GM19324 (cell line): ENCODE data around the gene ZFAND4.
A peak's percentile ranks its signal among the peaks of the same experiment; 100 is the strongest.
"Not testable (repeated sequence)": the region's sequence is repeated elsewhere in the genome, so short reads cannot be mapped to it uniquely, and the experiment has no call there.

ENCODE experiments used
- ATAC-seq: cut with Tn5 transposase; IDR thresholded peaks from one replicate; pipeline ENCODE4 v1.9.1; 2021; ENCODE audit warnings: mild to moderate bottlenecking, moderate library complexity; ENCODE audit not compliant: unreplicated experiment, low FRiP score

The ZFAND4 gene

DNA sequence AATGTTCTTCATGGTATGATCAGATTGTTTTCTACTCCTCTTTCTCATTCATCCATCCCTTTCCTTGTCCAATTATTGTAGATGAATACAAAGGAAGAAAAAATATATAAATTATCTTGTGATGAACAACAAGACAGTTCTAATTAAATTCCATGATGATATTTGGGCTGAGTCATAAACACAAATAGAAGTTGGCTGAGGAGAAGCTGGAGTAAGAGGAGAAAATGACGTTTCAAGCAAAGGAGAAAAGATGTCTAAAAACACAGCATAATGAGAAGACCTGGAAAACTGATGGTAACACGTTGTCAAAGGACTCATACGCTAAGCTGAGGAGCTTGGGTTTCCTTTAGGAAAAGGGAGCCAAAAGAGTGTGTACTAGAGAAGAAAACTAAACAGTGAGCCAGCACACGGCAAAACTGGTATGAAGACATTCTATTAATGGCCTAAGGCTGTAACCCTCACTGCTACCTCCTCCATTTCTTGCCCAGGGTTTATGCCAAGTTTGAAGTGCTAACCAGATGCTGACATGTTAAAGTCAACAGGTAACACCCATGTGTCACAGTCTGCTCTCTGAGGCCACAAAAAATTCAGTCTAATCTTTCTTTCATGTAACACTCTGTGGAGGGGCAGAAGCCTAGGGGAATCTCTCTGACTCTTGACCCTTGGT is 26.1 kb downstream of the ZFAND4 start:
- ATAC-seq: no peak

DNA sequence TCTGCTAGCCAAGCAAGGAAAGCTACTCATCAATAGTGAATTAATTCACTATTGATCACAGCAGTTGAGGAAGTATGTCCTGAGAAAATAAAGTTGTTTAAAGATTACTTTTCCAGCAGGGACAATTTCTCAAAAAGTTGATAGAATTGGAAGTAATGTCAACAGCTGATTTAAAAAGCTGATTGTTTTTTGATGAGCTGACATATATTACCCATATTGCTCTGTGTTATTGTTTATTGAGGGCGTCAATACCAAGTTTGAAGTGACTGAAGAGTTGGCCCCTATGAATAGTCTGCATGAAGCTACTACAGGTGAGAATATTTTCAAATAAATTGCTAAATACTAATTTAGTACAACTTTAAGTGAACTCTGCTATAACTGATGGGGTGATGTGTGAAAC is 28.0 kb downstream of the ZFAND4 start:
- no peak for ATAC-seq

DNA sequence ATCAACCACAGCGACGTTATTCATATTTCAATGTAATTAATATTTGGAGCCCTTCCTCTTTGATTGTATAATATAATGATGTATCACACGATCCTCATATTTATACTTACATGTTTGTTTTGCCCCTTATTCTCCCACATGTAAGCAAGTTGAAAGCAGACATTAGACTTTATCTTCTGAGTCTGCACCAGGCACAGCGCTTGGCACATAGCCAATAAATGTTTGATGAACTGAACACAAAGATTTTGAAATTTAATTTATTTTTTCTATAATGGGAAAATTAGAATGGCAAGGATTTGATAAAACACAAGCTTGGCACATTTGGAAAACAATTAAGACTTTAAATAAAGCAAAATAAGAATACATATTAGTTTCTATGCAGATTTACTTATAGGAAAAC is 31.6 kb downstream of the ZFAND4 start:
- ATAC-seq: no peak

DNA sequence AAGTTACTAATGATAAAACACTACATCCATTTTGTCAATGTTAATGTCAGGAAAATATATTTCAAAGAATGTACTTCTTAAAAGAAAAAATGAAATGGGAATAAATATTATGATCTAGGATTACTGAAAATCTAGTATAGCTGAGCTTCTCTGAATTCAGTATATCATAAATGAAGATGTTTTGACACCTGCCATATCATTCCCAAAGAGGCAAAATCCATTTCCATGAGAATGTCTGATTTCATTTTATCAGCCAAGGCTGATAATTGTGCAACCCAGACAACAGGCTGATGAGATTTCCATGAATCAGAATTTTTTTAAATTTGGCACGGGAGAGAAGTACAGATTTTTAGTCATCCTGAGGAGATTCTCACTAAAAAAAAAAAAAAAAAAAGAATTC is 32.5 kb downstream of the ZFAND4 start:
- ATAC-seq: no peak

DNA sequence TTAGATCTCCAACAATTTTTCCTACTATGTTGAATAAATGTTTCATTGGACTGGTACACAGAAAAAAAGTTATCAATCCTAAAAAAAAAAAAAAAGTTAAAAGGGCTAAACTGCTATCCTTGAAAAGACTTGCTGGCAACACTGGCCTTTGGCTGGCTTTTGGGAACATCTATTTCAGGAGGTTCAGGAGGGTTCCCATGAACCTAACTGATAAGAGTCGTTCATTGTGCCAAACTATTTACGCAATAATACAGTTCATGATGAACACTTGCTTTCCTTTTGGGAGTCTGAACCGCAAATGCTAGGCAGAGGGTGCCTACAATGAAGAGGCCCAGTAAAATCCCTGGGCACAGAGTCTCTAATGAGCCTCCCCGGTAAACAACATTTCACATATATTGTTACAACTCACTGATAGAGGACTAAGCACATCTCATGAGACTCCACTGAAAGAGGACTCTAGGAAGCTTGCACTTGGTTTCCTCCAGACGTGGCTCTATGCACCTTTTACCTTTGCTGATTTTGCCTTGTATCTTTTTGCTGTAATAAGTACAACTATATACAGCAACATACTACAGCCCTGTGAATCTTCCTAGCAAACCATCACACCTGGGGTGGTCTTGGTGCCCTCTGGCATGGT is 45.0 kb downstream of the ZFAND4 start:
- no peak for ATAC-seq

DNA sequence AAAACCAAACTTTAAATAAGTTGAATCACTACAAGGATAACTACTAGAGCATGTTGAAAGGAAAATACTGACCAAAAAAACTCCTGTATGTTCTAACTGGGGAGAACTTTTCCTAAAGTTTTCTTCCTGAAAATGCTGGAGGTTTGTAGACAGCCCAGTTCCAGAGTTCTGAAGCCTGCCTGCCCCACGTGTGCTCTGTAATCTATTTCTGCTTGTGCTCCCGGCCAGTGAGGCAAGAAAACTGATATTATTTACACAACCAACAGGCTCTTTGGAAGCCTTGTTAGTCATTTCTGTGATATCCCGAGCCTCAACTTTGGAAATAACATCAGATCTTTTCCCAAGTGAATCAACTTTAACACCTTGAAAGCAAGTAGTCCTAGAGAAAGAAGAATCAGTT is 46.7 kb downstream of the ZFAND4 start:
- ATAC-seq: no peak

DNA sequence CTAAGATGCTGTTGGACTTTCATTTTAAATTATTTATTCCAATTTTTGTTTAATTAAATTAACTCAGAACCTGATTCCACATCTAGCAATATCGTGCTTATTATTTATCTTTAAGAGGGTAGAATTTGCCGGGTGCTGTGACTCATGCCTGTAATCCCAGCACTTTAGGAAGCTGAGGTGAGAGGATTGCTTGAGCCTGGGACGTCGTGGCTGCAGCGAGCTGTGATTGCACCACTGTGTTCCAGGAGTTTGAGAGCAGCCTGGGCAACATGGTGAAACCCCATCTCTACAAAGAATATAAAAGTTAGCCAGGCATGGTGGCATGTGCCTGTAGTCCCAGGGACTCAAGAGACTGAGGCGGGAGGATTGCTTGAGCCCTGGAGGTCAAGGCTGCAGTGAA is 47.8 kb downstream of the ZFAND4 start:
- no peak for ATAC-seq

DNA sequence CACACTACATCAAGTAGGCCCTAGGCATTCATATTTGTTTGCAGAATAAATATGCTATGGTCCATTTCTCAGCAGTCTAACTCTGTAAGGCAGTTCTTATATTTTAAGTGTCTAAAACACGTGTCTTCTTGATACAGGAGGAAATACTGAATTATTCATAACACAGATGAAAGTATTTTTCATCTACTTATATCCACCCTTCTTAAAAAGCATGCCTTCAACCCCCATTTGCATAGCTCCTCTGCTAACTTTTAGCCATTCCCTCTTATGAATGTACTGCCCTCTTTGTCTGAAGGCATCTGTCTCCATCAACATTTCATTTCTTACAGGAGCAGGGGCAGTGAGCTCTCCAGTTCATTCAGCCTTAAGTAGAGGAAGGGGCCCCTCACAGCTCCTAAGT is 57.7 kb downstream of the ZFAND4 start:
- ATAC-seq: no peak

DNA sequence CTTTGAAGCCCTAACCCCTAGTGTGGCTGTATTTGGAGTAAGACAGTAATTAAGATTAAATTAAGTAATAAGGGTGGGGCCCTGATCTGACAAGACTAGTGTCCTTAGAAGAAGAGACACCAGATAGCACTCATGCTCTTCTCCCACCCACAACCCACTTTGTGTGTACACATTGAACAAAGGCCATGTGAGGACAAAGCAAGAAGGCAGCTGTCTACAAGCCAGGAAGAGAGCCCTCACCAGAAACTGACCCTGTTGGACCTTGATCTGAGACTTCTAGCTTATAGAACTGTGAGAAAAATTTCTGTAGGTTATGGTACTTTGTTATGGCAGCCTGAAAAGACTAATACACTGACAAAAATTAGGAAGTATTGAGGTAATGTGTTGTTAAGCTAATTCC is 59.8 kb downstream of the ZFAND4 start:
- no peak for ATAC-seq

DNA sequence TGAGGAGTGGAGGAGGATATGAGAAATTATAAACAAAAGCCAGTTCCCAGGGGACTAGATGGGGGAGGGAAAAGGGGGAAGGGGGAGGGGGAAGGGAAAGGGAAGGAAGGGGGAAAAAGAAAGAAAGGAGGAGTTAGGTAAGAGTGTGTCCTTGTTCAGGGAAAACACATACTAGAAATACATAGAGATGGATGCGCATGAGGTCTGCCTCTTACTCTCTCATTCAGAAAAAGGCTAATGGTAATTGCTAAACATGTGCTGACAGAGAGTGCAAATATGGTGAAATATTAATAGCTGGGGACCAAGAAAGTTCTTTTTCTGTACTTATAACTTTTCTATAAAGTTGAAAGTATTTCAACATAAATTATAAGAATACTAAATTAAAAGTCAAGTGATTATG is 64.5 kb downstream of the ZFAND4 start:
- ATAC-seq: no peak

DNA sequence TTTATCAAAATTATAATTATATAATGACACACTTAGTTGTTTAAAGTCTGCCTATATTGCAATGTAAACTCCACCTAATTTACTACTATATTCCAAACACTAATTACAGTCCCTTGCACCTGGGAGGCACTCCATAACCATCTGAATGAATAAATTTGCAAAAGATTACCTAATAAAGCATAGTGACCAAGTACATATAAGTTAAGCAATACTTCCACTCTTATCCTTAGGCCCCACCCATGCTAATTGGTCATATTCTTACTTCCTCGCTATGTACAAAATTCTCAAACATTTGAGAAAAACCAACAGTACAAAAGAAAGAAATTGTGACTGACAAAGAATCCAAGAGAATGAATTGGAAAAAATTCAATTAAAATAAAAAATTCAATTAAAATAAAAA is 65.3 kb downstream of the ZFAND4 start:
- ATAC-seq: no peak

DNA sequence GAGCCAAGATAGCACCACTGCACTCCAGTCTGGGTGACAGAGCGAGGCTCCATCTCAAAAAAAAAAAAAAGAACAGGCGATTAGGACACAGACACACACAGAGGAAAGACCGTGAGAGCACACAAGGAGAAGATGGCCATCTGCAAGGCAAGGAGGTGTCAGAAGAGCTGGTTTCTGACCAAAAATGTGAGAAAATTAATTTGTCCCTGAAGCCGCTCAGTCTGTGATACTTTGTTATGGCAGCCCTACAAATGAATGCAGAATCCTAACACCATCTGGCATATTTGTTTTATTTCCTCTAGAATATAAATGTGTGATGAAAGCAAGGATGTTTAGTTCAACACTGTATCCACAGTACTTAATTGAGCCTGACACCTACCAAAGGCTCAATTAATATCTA is 69.7 kb downstream of the ZFAND4 start:
- no peak for ATAC-seq

DNA sequence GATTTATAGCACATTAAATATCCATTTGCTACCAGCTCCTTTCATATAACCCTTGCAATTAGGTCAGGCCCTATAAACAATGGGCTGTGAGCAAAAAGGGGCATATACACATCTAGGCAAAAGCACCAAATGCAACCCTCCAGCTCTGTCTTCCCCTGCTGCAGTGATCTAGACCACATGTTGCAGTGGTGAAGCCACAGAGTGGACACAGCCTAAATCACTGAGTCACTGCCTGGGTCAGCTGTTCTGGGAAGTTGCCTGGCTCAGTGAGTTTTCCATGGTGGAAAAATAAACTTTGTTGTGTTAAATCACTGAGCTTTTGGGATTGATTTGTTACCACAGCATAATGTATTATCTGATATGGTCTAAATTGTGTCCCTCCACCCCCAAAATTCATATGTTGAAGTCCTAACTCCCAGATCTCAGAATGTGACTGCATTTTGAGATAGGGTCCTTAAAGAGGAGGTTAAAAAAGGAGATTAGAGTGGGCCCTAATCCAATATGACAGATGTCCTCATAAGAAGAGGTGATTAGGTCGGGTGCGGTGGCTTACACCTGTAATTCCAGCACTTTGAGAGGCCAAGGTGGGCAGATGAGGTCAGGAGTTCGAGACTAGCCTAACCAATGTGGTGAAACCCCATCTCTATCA is 70.4 kb downstream of the ZFAND4 start:
- no peak for ATAC-seq

DNA sequence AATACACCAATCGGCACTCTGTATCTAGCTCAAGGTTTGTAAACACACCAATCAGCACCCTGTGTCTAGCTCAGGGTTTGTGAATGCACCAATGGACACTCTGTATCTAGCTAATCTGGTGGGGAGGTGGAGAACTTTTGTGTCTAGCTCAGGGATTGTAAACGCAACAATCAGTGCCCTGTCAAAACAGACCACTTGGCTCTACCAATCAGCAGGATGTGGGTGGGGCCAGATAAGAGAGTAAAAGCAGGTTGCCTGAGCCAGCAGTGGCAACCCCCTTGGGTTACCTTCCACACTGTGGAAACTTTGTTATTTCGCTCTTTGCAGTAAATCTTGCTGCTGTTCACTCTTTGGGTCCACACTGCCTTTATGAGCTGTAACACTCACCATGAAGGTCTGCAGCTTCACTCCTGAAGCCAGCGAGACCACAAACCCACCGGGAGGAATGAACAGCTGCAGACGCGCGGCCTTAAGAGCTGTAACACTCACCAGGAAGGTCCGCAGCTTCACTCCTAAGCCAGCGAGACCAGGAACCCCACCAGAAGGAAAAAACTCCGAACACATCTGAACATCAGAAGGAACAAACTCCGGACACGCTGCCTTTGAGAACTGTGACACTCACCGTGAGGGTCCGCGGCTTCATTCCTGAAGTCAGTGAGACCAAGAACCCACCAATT is 71.2 kb downstream of the ZFAND4 start:
- not testable (repeated sequence) for ATAC-seq

DNA sequence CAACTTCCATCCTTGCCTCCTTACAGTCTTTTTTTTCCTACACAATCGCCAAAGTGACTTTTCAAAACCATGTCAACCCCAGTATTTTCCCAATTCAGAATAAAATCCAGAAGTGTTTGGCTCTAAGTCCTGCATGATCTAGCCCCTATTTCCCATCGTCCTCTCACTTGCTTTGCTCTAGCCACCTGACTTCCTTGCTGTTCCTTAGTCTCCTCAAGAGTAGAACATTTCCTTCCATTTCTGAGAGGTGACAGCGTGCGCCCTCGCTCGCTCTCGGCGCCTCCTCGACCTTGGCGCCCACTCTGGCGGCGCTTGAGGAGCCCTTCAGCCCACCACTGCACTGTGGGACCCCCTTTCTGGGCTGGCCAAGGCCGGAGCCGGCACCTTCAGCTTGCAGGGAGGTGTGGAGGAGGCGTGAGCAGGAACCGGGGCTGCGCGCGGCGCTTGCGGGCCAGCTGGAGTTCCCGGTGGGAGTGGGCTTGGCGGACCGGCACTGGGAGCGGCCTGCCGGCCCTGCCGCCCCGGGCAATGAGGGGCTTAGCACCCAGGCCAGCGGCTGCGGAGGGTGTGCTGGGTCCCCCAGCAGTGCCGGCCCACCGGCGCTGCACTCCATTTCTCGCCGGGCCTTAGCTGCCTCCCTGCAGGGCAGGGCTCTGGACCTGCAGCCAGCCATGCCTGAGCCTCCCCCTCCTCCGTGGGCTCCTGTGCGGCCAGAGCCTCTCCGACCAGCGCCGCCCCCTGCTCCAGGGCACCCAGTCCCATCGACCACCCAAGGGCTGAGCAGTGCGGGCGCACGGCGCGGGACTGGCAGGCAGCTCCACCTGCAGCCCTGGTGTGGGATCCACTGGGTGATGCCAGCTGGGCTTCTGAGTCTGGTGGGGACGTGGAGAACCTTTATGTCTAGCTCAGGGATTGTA is 72.0 kb downstream of the ZFAND4 start:
- not testable (repeated sequence) for ATAC-seq

DNA sequence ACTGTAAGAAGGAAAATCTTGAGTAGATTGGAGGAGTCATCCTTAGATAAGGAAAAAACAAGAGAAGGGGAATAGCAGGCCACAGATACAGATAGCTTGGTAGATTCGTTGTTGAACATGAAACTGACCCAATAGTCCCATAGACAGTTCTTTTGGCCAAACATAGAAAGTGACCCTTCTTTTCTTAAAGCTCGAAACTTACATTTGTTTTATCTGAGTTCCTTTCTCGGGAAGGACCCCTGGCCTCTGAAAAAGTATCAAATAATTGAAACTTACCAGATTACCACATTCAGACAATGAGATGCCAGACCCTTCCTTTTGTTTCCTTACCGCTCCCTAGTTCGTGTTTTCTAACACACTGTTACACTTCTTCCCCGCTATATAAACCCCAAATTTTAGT is 72.9 kb downstream of the ZFAND4 start:
- no peak for ATAC-seq

DNA sequence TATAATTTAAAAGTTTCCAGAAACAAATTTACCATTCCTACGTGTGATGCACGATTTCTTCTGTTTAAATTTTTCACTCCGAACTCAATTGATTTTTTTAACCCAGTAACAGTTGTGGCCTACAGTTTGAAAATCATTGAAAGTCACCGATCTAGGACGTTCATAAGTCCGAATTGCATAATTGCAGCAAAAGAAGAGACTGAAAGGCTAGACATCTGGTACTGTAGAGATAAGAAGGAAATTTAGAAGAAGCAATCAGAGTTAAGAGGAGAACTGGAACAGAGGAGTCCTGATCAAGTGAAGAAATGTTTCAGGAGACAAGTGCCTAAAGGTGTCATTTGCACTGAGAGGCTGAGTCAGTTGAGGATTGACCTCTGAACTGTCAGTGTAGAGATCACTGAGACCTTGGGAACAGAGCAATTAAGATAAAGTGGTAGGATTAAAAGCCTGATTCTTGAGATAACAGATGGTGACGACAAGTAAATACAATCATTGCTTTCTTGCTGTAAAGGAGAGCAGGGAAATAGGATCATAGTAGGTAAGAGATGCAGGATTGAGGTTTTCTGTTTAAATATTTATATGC is 73.5 kb downstream of the ZFAND4 start:
- no peak for ATAC-seq

DNA sequence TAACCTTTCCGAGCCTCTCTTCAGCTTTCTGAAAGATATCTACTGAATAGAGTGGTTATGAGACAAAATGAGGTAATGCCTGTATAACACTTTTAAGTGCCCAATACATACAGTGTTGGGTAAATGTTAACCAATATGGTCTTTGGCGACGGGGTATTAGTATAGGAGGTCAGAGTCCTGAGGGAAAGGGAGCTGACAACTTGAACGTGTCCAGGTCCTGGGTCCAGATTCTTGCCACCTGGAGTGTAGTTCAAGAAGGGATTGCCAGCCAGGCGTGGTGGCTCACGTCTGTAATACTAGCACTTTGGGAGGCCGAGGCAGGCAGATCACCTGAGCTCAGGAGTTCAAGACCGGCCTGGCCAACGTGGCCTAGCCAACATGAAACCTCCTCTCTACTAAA is 76.0 kb downstream of the ZFAND4 start:
- ATAC-seq: no peak

DNA sequence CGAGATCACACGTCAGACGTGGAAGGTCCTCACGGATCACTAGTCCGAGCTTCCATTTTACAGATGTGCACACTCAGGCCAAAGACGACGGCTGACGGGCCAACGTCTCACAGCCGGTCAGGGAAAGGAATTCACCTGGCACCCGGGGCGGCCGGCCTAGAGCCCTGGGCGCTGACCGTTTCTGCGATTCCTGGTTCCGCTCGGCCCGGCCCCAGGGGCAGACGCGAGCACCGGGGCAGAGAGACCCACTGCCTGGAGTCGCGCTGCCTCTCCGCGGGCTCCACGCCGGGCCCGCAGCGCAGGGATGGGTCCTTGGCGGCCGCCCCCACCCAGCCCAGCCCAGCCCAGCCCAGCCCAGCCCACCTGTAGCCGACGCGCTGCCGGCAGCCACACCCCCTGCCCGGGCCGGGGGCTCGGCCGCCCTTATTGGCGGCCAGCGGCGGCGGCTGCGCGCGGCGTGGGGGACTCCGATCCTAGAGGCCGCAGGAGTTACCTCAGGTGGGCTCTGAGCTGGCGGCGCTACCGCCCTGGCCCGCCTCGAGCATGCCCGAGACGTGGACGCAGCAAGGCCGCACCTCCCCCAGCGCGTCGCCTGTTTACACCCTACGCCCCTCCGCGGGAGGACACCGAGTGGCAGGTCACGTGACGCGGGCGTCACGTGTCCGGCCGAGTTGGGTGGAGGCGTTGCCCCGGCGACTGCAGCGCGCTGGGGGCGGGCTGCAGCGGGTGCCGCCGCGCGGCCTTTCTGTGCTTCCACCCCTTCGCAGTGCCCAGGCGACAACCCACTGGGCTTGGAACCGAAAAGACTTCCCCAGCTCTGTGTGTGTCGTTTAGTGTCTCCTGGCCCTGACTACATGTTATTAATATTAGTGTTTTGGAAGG is 78.1 kb downstream of the ZFAND4 start:
- ATAC-seq: peak; percentile 96
